ENCODE measurements around the gene FAM78B. TPM values are rescaled to one million over a fixed set of nuclear protein-coding genes. Genes with fewer than 3 reads are reported as not detected.

FAM78B gene
- polyA plus RNA-seq, 1 experiment = 0.25 TPM

DNA sequence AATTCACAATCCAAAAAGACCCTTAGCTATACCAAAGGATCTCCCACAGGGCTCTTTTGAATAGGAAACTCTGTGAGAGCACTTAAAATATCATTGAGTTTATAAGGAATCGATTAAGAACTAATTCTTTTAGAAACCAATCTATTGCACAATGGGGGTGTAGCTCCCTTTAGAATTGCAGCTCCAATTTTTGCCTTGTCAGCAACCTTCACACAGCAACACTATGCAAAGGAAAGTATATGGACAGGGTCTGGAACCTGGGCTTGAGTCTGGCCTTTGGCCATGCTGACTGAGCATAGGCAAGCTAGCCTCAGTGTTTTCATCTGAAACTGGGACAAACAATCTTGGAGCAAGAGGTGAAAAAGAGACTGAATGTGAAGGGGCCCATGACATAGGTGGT, 17.2 kb upstream of the FAM78B start:
- no peaks in the 10 kb centered on the region for H3K36me3 ChIP-seq (ENCODE audit: control insufficient read depth, insufficient read depth, low read length)
- H3K27me3 ChIP-seq (ENCODE audit: control insufficient read depth, insufficient read depth, low read length) = no peaks in the 10 kb centered on the region
- no peak overlapping the region for H3K4me3 ChIP-seq (ENCODE audit: low read depth, low read length)
- DNase-seq (ENCODE audit: low read depth) = no peak
- ChIA-PET POLR2A (no interaction called here), CTCF (interaction anchor here (1.0 kb wide), 1 partner anchor 259 kb away, joined by 3 read pairs; no protein-coding TSS in a partner anchor)
- TF ChIP-seq, protein P1, sequence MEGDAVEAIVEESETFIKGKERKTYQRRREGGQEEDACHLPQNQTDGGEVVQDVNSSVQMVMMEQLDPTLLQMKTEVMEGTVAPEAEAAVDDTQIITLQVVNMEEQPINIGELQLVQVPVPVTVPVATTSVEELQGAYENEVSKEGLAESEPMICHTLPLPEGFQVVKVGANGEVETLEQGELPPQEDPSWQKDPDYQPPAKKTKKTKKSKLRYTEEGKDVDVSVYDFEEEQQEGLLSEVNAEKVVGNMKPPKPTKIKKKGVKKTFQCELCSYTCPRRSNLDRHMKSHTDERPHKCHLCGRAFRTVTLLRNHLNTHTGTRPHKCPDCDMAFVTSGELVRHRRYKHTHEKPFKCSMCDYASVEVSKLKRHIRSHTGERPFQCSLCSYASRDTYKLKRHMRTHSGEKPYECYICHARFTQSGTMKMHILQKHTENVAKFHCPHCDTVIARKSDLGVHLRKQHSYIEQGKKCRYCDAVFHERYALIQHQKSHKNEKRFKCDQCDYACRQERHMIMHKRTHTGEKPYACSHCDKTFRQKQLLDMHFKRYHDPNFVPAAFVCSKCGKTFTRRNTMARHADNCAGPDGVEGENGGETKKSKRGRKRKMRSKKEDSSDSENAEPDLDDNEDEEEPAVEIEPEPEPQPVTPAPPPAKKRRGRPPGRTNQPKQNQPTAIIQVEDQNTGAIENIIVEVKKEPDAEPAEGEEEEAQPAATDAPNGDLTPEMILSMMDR (IDR thresholded peaks at IDR 0.05; ENCODE audit: insufficient read depth, low read depth, low read length) = no peak

DNA sequence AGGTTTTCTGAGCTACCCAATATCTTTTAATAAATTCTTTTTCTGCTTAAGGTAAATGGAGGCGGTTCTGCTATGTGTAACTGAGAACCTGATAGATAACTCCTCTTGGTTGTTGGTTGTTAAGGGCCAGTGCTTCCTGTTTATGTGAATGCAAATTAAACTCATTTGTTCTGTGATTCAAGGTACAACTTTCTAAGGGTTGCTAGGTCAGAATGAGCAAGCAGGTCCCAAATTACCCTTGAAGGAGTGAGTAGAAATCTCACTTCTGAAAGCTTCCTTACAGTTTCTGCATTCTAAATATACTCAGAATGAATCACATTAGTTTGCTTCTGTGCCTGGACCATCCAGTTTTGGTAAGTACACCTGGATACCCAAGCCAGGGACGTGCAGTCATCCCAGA, 15.5 kb upstream of the FAM78B start:
- H3K36me3 ChIP-seq (ENCODE audit: control insufficient read depth, insufficient read depth, low read length) = no peaks in the 10 kb centered on the region
- no peaks in the 10 kb centered on the region for H3K27me3 ChIP-seq (ENCODE audit: control insufficient read depth, insufficient read depth, low read length)
- ChIA-PET POLR2A (no interaction called here), CTCF (no interaction called here)
- H3K4me3 ChIP-seq (ENCODE audit: low read depth, low read length) = no peak overlapping the region
- TF ChIP-seq, protein P1 (IDR thresholded peaks at IDR 0.05; ENCODE audit: insufficient read depth, low read depth, low read length) = no peak
- DNase-seq (ENCODE audit: low read depth) = no peak

DNA sequence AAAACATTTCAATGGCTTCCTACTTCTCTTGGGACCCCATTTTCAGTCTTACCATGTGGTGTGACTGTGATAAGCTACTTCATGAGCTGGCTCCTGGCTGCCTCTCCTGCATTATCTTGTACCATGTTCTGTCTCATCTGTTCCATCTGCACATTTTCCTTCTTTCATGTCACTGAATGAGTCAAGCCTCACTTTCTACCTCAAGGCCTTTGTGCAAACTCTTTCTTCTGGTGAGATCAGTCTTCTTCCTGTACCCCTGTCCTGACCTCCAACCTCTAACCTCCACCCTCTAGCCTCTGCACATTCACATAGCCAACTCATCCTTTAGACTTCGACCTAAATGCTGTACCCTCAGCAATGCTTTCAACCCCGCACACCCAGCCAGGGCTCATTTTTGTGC, 9.6 kb upstream of the FAM78B start:
- no peaks in the 10 kb centered on the region for H3K36me3 ChIP-seq (ENCODE audit: control insufficient read depth, insufficient read depth, low read length)
- no peak for DNase-seq (ENCODE audit: low read depth)
- no peak overlapping the region for H3K4me3 ChIP-seq (ENCODE audit: low read depth, low read length)
- TF ChIP-seq, protein P1 (IDR thresholded peaks at IDR 0.05; ENCODE audit: insufficient read depth, low read depth, low read length) = no peak
- ChIA-PET CTCF (no interaction called here), POLR2A (no interaction called here)
- H3K27me3 ChIP-seq (ENCODE audit: control insufficient read depth, insufficient read depth, low read length) = no peaks in the 10 kb centered on the region

DNA sequence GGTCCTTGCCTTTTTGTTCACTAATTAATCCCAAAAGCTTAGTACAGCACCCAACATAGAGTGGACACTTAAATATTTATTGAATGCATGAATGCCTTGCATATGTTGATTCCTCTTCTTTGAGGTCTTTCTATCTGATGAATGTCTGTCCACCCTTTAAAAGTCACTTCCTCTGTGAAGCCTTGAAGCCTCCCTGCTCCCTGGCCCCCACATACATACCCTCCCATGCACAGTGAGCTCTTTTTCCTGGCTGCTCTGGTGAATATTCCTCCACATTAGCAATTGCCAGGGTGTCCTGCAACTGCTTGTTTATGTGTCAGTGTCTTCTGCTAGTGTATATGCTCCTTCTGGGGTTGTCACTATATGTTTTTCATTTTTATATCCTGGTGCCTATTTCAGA, 8.2 kb upstream of the FAM78B start:
- no peaks in the 10 kb centered on the region for H3K36me3 ChIP-seq (ENCODE audit: control insufficient read depth, insufficient read depth, low read length)
- H3K27me3 ChIP-seq (ENCODE audit: control insufficient read depth, insufficient read depth, low read length) = no peaks in the 10 kb centered on the region
- no peak overlapping the region for H3K4me3 ChIP-seq (ENCODE audit: low read depth, low read length)
- ChIA-PET POLR2A (no interaction called here), CTCF (no interaction called here)
- TF ChIP-seq, protein P1 (IDR thresholded peaks at IDR 0.05; ENCODE audit: insufficient read depth, low read depth, low read length) = no peak
- no peak for DNase-seq (ENCODE audit: low read depth)

DNA sequence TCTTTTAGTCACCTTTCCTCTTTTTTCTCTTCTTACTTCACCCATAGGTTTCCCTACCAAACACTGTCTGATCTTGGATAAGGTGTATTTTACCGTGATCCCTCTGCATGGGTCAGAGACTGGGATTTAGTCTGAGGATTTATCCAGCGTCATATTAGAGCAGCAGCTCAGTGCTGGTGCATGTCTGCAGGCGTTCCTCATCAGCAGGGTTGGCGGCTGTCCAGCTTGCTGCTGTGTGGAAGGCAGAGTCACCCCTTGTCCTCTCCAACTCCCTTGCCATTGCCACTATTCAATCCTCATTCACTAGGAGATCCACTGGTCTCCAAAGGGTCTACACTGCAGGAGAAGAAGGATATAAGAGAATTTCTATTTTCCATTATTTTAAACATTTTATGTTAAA, 7.3 kb upstream of the FAM78B start:
- POLR2A ChIA-PET = no interaction called here
- H3K36me3 ChIP-seq (ENCODE audit: control insufficient read depth, insufficient read depth, low read length) = no peaks in the 10 kb centered on the region
- no peak for DNase-seq (ENCODE audit: low read depth)
- H3K4me3 ChIP-seq (ENCODE audit: low read depth, low read length) = no peak overlapping the region
- CTCF ChIA-PET = interaction anchor here (1.1 kb wide), 1 partner anchor 153 kb away, joined by 3 read pairs; no protein-coding TSS in a partner anchor
- no peaks in the 10 kb centered on the region for H3K27me3 ChIP-seq (ENCODE audit: control insufficient read depth, insufficient read depth, low read length)
- TF ChIP-seq, protein P1 (IDR thresholded peaks at IDR 0.05; ENCODE audit: insufficient read depth, low read depth, low read length) = no peak

All from BJ (cell line).